Prostate gland (tissue), 2 donors: ENCODE measurements around the gene NAALADL1.
"Not testable (repeated sequence)": the region's sequence is repeated elsewhere in the genome, so short reads cannot be mapped to it uniquely, and the experiment has no call there.

Source experiments
- CTCF ChIP-seq, 4 experiments: fragments of 200-600 bp in 2 of 4; fragments of 450-650 bp in 2 of 4; sonication (generic) in 2 of 4; IDR thresholded peaks; 1 replicate in 3 of 4; 2 replicates in 1 of 4; pipeline ENCODE4 v1.5.1; 2016 to 2019; ENCODE audit warnings: antibody characterized with exemption in 4 of 4, mild to moderate bottlenecking in 2 of 4, moderate library complexity in 2 of 4
- POLR2A ChIP-seq: fragments of 450-650 bp; IDR thresholded peaks from one replicate; pipeline ENCODE4 v1.6.1; 2016; ENCODE audit warnings: antibody characterized with exemption, mild to moderate bottlenecking

GRCh38 chr11:65003968-65004367, 54.4 kb downstream of the NAALADL1 start:
- TF ChIP-seq CTCF (IDR thresholded peaks at IDR 0.05); POLR2A: not testable (repeated sequence)
